WTC11 (cell line): ENCODE measurements around the gene CDCP1. TPM values are rescaled to one million over a fixed set of nuclear protein-coding genes. Genes with fewer than 3 reads are reported as not detected.

Experiments
- ATAC-seq: fragments of 200-7000 bp; cut with Tn5 transposase; 2 replicates; pipeline ENCODE4 v1.10.0; 2021; ENCODE audit warnings: mild to moderate bottlenecking, moderate library complexity
- CTCF ChIA-PET: fragments of 300-600 bp; sonication (Branson Sonifier 250); formaldehyde crosslinking; loops from one replicate; lab custom pipeline; 2021; ENCODE audit warnings: antibody characterized with exemption; lab: Charles Lee
- POLR2A ChIA-PET: fragments of 350-600 bp; sonication (Branson Sonifier 250); formaldehyde crosslinking; loops from one replicate; lab custom pipeline; 2021; ENCODE audit warnings: antibody characterized with exemption; lab: Charles Lee
- DNase-seq: peaks from one replicate; pipeline ENCODE4 v3.0.0; 2021; ENCODE audit warnings: low spot score
- H3K27ac Mint-ChIP-seq: 2 replicates; pipeline ENCODE4 v1.8.0; 2021; ENCODE audit warnings: mixed read lengths
- H3K27me3 Mint-ChIP-seq: 2 replicates; pipeline ENCODE4 v1.8.0; 2021; ENCODE audit warnings: low read depth, mild to moderate bottlenecking, moderate library complexity, mixed read lengths
- H3K36me3 Mint-ChIP-seq: 2 replicates; pipeline ENCODE4 v1.8.0; 2021; ENCODE audit warnings: mixed read lengths
- H3K4me1 Mint-ChIP-seq: 2 replicates; pipeline ENCODE4 v1.8.0; 2022; ENCODE audit warnings: mixed read lengths
- H3K4me3 Mint-ChIP-seq: 2 replicates; pipeline ENCODE4 v1.8.0; 2021; ENCODE audit warnings: mild to moderate bottlenecking, moderate library complexity, mixed read lengths
- H3K9me3 Mint-ChIP-seq: 2 replicates; pipeline ENCODE4 v1.8.0; 2021; ENCODE audit warnings: mixed read lengths
- CBFB ChIP-seq: sonication (generic); formaldehyde crosslinking; IDR thresholded peaks from 2 replicates; pipeline ENCODE4 v1.8.1; 2022; ENCODE audit warnings: mild to moderate bottlenecking, low read depth, missing genetic modification reagents
- E2F4 ChIP-seq: sonication (generic); formaldehyde crosslinking; IDR thresholded peaks from 2 replicates; pipeline ENCODE4 v1.8.1; 2022; ENCODE audit warnings: low read depth, mild to moderate bottlenecking, moderate library complexity, missing genetic modification reagents, borderline replicate concordance
- ELF4 ChIP-seq: sonication (generic); formaldehyde crosslinking; IDR thresholded peaks from 2 replicates; pipeline ENCODE4 v1.8.1; 2022; ENCODE audit warnings: low read depth, mild to moderate bottlenecking, moderate library complexity, missing genetic modification reagents
- FOXK1 ChIP-seq: sonication (generic); formaldehyde crosslinking; IDR thresholded peaks from 2 replicates; pipeline ENCODE4 v1.8.0; 2022; ENCODE audit warnings: mild to moderate bottlenecking, moderate library complexity, missing genetic modification reagents
- HMGXB4 ChIP-seq: sonication (generic); formaldehyde crosslinking; IDR thresholded peaks from 2 replicates; pipeline ENCODE4 v1.8.1; 2023; ENCODE audit warnings: mild to moderate bottlenecking, moderate library complexity, missing genetic modification reagents
- MAX ChIP-seq: sonication (generic); formaldehyde crosslinking; IDR thresholded peaks from 2 replicates; pipeline ENCODE4 v1.8.0; 2022; ENCODE audit warnings: mild to moderate bottlenecking, missing genetic modification reagents
- NFATC4 ChIP-seq: fragments of 250-450 bp; sonication (Bioruptor Pico); IDR thresholded peaks from 2 replicates; pipeline ENCODE4 v1.9.0; 2021; ENCODE audit warnings: mild to moderate bottlenecking
- SOX15 ChIP-seq: fragments of 250-450 bp; sonication (Bioruptor Pico); IDR thresholded peaks from 2 replicates; pipeline ENCODE4 v1.9.0; 2021; ENCODE audit warnings: mild to moderate bottlenecking
- TEAD1 ChIP-seq: sonication (generic); formaldehyde crosslinking; IDR thresholded peaks from 2 replicates; pipeline ENCODE4 v1.8.0; 2022; ENCODE audit warnings: mild to moderate bottlenecking, missing genetic modification reagents
- TEAD4 ChIP-seq: sonication (generic); formaldehyde crosslinking; IDR thresholded peaks from 2 replicates; pipeline ENCODE4 v1.8.0; 2022; ENCODE audit warnings: mild to moderate bottlenecking, missing genetic modification reagents
- ZNF138 ChIP-seq: sonication (generic); formaldehyde crosslinking; conservative IDR thresholded peaks from 2 replicates; pipeline ENCODE4 v1.8.1; 2022; ENCODE audit warnings: mild to moderate bottlenecking, moderate library complexity, missing genetic modification reagents
- ZNF219 ChIP-seq: sonication (generic); formaldehyde crosslinking; IDR thresholded peaks from 2 replicates; pipeline ENCODE4 v1.8.0; 2023; ENCODE audit warnings: missing genetic modification reagents, mild to moderate bottlenecking, borderline replicate concordance
- ZNF425 ChIP-seq: fragments of 250-450 bp; sonication (Bioruptor Pico); conservative IDR thresholded peaks from 2 replicates; pipeline ENCODE4 v1.9.0; 2021; ENCODE audit warnings: mild to moderate bottlenecking
- ZNF532 ChIP-seq: fragments of 250-450 bp; sonication (Bioruptor Pico); IDR thresholded peaks from 2 replicates; pipeline ENCODE4 v1.9.0; 2021; ENCODE audit warnings: mild to moderate bottlenecking, borderline replicate concordance
- ZSCAN18 ChIP-seq: fragments of 250-450 bp; sonication (Bioruptor Pico); IDR thresholded peaks from 2 replicates; pipeline ENCODE4 v2.1.2; 2022; ENCODE audit warnings: mild to moderate bottlenecking, moderate library complexity
- total RNA-seq: library from RNA; stranded (reverse); gene quantifications from 3 replicates; pipeline ENCODE4 v1.2.3, GENCODE V29; 2021
- TF ChIP-seq, protein P1 (sequence below): sonication (generic); formaldehyde crosslinking; IDR thresholded peaks from 2 replicates; pipeline ENCODE4 v1.8.1; 2023; ENCODE audit warnings: mild to moderate bottlenecking, missing genetic modification reagents
- TF ChIP-seq, protein P2 (sequence below): fragments of 250-450 bp; sonication (Bioruptor Pico); IDR thresholded peaks from 2 replicates; pipeline ENCODE4 v1.9.0; 2021; ENCODE audit warnings: mild to moderate bottlenecking
- TF ChIP-seq, protein P3 (sequence below): sonication (generic); formaldehyde crosslinking; IDR thresholded peaks from 2 replicates; pipeline ENCODE4 v1.8.1; 2022; ENCODE audit warnings: mild to moderate bottlenecking, moderate library complexity, missing genetic modification reagents

Gene CDCP1
- total RNA-seq, 1 experiment from 2014 or later: 14.6 TPM

GRCh38 chr3:45153658-45154437 lies 7.7 kb upstream of the CDCP1 start:
- Mint-ChIP-seq H3K9me3 (peaks cover 13% of the 10 kb centered on the region), H3K36me3 (no peaks in the 10 kb centered on the region), H3K27me3 (peaks cover 6% of the 10 kb centered on the region), H3K4me3 (no peak overlapping the region), H3K27ac (no peak overlapping the region), H3K4me1 (peaks cover 3% of the 10 kb centered on the region; the same call in 1 of the 2 replicates)
- TF ChIP-seq TEAD1 (CRISPR knock-in tag) (no peak), E2F4 (CRISPR knock-in tag) (no peak), NFATC4 (CRISPR knock-in tag) (no peak), ZNF425 (CRISPR knock-in tag) (no peak), FOXK1 (no peak), TEAD4 (CRISPR knock-in tag) (no peak), ZNF138 (no peak), HMGXB4 (no peak), ZNF219 (CRISPR knock-in tag) (no peak), SOX15 (CRISPR knock-in tag) (no peak), ZSCAN18 (no peak), CBFB (CRISPR knock-in tag) (no peak), ZNF532 (CRISPR knock-in tag) (no peak), MAX (CRISPR knock-in tag) (no peak), ELF4 (no peak)
- TF ChIP-seq, protein P1, sequence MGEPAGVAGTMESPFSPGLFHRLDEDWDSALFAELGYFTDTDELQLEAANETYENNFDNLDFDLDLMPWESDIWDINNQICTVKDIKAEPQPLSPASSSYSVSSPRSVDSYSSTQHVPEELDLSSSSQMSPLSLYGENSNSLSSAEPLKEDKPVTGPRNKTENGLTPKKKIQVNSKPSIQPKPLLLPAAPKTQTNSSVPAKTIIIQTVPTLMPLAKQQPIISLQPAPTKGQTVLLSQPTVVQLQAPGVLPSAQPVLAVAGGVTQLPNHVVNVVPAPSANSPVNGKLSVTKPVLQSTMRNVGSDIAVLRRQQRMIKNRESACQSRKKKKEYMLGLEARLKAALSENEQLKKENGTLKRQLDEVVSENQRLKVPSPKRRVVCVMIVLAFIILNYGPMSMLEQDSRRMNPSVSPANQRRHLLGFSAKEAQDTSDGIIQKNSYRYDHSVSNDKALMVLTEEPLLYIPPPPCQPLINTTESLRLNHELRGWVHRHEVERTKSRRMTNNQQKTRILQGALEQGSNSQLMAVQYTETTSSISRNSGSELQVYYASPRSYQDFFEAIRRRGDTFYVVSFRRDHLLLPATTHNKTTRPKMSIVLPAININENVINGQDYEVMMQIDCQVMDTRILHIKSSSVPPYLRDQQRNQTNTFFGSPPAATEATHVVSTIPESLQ (CRISPR knock-in tag): no peak
- TF ChIP-seq, protein P2, sequence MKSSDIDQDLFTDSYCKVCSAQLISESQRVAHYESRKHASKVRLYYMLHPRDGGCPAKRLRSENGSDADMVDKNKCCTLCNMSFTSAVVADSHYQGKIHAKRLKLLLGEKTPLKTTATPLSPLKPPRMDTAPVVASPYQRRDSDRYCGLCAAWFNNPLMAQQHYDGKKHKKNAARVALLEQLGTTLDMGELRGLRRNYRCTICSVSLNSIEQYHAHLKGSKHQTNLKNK (CRISPR knock-in tag): no peak
- TF ChIP-seq, protein P3, sequence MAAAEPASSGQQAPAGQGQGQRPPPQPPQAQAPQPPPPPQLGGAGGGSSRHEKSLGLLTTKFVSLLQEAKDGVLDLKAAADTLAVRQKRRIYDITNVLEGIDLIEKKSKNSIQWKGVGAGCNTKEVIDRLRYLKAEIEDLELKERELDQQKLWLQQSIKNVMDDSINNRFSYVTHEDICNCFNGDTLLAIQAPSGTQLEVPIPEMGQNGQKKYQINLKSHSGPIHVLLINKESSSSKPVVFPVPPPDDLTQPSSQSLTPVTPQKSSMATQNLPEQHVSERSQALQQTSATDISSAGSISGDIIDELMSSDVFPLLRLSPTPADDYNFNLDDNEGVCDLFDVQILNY: no peak
- ChIA-PET POLR2A (no interaction called here), CTCF (interaction anchor here (1.2 kb wide), 1 partner anchor 113 kb away, joined by 3 read pairs; no protein-coding TSS in a partner anchor)
- ATAC-seq (no peak), DNase-seq (no peak)
